GM10248 (cell line): Measurements from ENCODE around the gene MRPS24.

Experiments
- CTCF ChIA-PET: fragments of 300-600 bp; sonication (Branson Sonifier 250); formaldehyde crosslinking; extraction: SDS; loops from one replicate; lab custom pipeline; 2021; ENCODE audit warnings: antibody characterized with exemption; lab: Yijun Ruan, JAX
- POLR2A ChIA-PET: fragments of 350-650 bp; sonication (Branson Sonifier 250); formaldehyde crosslinking; extraction: SDS; loops from one replicate; lab custom pipeline; 2020; ENCODE audit warnings: antibody characterized with exemption; lab: Yijun Ruan, JAX
- DNase-seq: peaks from one replicate; pipeline ENCODE4 v3.0.0; 2012; ENCODE audit errors: extremely low spot score
- CTCF ChIP-seq: IDR thresholded peaks from 2 replicates; pipeline ENCODE4 v1.5.1; 2012; ENCODE audit warnings: mild to moderate bottlenecking, low read depth; ENCODE audit errors: extremely low read depth, missing control alignments, control extremely low read depth

Gene MRPS24

GRCh38 chr7:43878867-43879266 lies 9.6 kb upstream of the MRPS24 start:
- CTCF ChIA-PET: interaction anchor here (1.6 to 1.9 kb wide), 2 partner anchors 17 to 296 kb away, joined by 4 to 5 read pairs; partner anchors contain the start of gene STK17A
- POLR2A ChIA-PET: interaction anchor here (1.5 kb wide), 1 partner anchor 9 kb away, joined by 6 read pairs; the partner anchor contains the start of gene MRPS24
- DNase-seq: no peak
- TF ChIP-seq CTCF: no peak

GRCh38 chr7:43877968-43878864 lies 8.9 kb upstream of the MRPS24 start:
- ChIA-PET POLR2A (no interaction called here), CTCF (interaction anchor here (1.1 to 2.2 kb wide), 2 partner anchors 39 to 40 kb away, joined by 3 to 9 read pairs; no protein-coding TSS in a partner anchor)
- TF ChIP-seq CTCF: no peak
- no peak for DNase-seq

DNA sequence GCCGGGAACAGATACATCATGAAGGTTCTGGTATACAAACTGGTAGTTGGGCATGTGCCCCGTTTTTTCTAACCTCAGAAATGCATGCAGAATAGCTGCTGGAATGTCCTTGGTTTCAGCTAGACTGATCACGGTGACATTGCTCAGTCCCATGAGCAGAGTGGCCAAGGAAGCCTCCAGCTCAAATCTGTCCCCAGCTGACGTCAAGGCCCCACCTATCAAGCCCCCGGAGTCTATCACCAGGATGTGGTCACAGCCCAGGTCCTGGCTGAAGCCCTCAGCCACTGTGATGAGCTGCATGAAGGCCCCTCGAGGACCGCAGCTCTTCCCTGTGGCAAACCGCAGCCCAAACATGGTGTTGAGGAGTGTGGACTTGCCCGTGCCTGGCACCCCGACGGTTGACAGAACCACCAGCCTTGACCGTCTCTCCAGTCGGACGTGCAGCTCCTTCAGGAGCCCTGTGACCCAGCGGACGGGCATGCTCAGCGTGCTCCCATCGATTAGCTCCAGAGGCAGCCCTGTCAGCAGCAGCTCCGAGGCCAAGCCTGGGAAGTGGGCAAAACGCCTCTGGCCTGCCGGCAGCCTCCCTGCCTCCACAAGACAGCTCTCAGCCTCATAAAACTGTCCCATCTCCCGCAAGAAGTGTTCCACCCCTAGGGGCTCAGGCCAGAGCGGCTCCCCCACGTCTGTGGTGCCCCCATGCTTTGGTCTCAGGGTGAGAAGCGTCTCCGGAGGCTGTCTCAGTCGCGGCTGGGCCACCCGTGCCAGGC lies 7.8 kb upstream of the MRPS24 start:
- ChIA-PET CTCF (interaction anchor here (1.1 to 2.2 kb wide), 4 partner anchors 8 to 39 kb away, joined by 3 to 9 read pairs (median 4); no protein-coding TSS in a partner anchor), POLR2A (no interaction called here)
- DNase-seq: no peak
- TF ChIP-seq CTCF: no peak

GRCh38 chr7:43876241-43876640 lies 6.9 kb upstream of the MRPS24 start:
- DNase-seq: no peak
- no peak for TF ChIP-seq CTCF
- CTCF ChIA-PET: interaction anchor here (1.4 to 2.2 kb wide), 3 partner anchors 9 to 38 kb away, joined by 4 to 9 read pairs (median 4); no protein-coding TSS in a partner anchor
- POLR2A ChIA-PET: interaction anchor here (0.5 kb wide), 1 partner anchor 8 kb away, joined by 5 read pairs; no protein-coding TSS in a partner anchor

DNA sequence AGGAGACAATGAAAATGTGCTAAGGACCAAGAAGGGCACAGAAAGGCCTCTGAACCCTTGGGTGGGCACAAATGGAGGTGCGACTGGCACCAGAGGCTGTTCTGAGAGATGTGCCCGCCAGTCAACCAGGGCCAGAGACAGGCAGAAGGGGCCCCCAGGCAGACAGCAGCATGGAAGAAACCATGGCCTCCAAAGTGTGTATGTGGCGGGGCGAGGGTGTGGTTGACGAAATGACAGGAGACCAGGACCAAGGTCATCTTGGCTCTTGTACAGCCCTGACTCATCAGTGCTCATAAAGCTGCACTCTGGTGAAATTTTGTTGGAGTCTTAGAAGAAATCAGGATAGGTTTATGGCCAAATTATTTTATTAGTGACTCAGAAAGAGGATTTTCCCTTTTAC lies 4.0 kb upstream of the MRPS24 start:
- DNase-seq: no peak
- CTCF ChIA-PET: interaction anchor here (0.9 to 1.0 kb wide), 2 partner anchors 21 to 146 kb away, joined by 3 read pairs; no protein-coding TSS in a partner anchor
- POLR2A ChIA-PET: no interaction called here
- no peak for TF ChIP-seq CTCF

DNA sequence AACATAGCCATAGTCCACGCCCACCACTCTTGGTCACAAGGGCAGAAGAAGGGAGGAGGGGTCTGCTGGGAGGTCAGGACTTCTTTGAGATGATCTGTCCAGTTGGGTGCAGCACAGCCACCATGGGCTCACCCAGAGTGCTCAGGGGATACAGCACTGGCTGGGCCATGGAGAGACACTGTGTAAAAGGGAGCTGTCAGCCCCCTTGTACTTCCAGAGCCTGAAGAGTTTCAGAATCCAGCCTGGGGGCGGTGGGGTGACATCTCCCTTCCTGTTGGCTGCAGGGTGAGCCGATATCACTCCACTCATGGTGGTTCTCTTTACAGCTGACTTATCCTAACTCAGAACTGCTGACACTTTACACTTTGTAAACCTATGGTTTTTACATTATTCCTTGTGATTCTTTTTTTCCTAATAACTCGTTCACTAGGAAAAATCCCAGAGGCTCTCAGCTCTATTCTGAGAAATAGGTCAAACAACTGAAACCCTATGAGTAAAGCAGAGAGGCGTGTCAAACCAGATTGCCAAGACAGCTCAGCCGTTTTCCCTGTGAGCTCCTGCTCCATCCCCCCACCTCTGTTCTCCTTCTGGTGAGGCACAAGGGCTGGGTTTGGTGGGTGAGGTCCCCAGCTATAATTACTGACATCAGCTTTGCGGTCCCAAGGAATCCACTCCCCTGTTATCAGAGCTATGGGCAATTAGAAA lies 3.2 kb upstream of the MRPS24 start:
- TF ChIP-seq CTCF: no peak
- ChIA-PET POLR2A (no interaction called here), CTCF (interaction anchor here (0.9 to 1.0 kb wide), 2 partner anchors 21 to 147 kb away, joined by 3 read pairs; no protein-coding TSS in a partner anchor)
- DNase-seq: no peak
